Tibial nerve (tissue), 4 donors: ENCODE results near the gene SAG.

Experiments
- CTCF ChIP-seq, 5 experiments: fragments of 200-600 bp in 3 of 5; fragments of 450-650 bp in 2 of 5; sonication (generic) in 3 of 5; IDR thresholded peaks; one replicate each; pipeline ENCODE4 v1.5.1; 2016 to 2019; ENCODE audit warnings: antibody characterized with exemption in 5 of 5, mild to moderate bottlenecking in 3 of 5, moderate library complexity in 2 of 5
- EP300 ChIP-seq, 2 donors: sonication (generic); formaldehyde crosslinking; IDR thresholded peaks; one replicate each; pipeline ENCODE4 v1.6.1; 2017; ENCODE audit warnings: antibody characterized with exemption in 2 of 2, mild to moderate bottlenecking in 1 of 2

- TF ChIP-seq CTCF (IDR thresholded peaks at IDR 0.05): no peak
- peak in 1 of 2 donors; percentile 76 for TF ChIP-seq EP300 (IDR thresholded peaks at IDR 0.05)
Measured at GRCh38 chr2:233349005-233349998, 41.7 kb downstream of the SAG start.
